GM18519 (cell line): Measurements from ENCODE around the gene FTSJ3.
A peak's percentile ranks its signal among the peaks of the same experiment; 100 is the strongest.
"Not testable (repeated sequence)": the region's sequence is repeated elsewhere in the genome, so short reads cannot be mapped to it uniquely, and the experiment has no call there.

ENCODE experiments used
- ATAC-seq: cut with Tn5 transposase; IDR thresholded peaks from one replicate; pipeline ENCODE4 v1.9.1; 2021; ENCODE audit warnings: mild to moderate bottlenecking, moderate library complexity; ENCODE audit not compliant: unreplicated experiment, low FRiP score

FTSJ3 gene

GRCh38 chr17:63843387-63843888 lies 16.0 kb upstream of the FTSJ3 start:
- not testable (repeated sequence) for ATAC-seq

DNA sequence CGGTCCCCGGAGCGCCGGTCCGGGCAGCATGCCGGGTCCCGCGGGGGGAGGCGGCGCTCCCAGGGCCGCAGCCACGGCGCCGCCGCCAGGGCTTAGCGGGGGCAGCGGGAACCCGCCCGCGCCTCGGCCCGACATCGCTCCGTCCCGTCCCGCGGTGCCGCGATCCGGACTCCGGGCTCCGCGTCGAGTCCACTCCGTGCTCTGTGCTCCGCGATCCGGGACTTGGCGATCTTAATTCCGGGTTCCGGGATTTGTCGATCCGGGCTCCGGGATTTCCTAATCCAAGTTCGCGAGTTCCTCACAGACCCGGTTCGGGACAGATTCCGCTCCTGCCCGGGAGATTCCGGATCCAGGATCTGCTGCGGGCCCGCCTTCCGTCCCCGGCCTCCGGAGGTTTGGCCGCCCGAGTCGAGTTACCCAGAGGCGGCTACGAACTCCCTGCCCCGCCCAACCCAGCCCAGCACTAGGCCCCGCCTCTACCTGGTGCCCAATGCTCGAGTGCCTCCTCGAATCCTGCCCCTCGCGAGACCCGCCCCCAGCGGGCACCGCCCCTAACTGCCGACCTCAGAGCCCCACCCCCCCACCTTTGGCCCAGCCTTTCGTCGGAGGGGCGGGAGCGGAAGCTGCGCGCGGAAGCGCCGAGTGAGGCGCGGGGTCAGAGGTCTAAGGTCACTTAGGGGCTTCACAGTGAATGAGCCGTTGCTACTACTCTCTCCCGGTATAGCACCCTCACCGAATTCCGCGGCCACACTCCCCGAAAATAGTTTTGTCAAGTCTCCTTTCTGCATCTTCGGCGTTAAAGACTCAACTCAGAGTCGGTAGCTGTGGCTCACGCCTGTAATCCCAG lies 15.3 kb upstream of the FTSJ3 start, which contains the start of gene SMARCD2:
TSS of gene SMARCD2 (minus strand) at position 146 of the 847 bp plus-strand sequence. CDS start at position 135, 11 bp downstream.
- peak; percentile 57 for ATAC-seq

GRCh38 chr17:63842173-63842539 lies 14.7 kb upstream of the FTSJ3 start:
- ATAC-seq, result peak; percentile 24

GRCh38 chr17:63841350-63842172 lies 14.1 kb upstream of the FTSJ3 start:
- ATAC-seq, result no peak

DNA sequence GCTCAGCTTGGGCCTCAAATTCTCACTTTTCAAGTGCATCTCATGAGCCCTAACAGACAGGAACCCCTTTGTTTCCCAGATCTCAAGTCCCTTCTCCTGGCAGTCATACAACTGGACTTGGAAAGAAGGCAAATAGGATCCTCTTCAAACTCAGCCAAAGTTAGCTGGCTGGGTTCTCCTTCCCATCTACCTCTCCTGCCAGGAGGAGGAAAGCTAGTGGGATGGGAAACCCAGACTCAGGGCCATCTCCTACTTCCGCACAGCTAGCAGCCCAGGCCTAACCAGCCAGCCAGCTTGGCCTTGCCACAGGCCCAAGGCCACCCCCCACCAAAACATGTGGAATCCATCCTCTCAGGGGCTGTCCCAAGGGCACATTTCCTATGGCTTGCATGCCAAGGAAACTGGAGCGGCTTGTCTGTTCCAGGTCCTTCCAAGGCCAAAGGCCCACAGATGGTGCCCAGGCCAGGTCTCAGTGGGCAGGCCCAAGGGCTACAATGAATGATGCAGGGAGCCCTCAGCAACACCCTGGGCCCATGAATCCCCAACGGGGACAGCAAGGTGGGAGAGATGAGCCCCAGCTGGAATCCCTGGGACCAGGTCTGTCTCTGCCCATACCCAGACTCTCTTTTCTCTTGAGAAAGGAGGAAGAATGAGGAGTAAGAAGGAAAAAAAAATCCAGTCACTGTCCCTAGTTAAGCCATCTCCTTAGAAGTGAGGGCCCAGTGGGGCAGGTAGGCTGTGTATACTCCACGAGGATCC lies 13.3 kb upstream of the FTSJ3 start:
- ATAC-seq, result no peak

DNA sequence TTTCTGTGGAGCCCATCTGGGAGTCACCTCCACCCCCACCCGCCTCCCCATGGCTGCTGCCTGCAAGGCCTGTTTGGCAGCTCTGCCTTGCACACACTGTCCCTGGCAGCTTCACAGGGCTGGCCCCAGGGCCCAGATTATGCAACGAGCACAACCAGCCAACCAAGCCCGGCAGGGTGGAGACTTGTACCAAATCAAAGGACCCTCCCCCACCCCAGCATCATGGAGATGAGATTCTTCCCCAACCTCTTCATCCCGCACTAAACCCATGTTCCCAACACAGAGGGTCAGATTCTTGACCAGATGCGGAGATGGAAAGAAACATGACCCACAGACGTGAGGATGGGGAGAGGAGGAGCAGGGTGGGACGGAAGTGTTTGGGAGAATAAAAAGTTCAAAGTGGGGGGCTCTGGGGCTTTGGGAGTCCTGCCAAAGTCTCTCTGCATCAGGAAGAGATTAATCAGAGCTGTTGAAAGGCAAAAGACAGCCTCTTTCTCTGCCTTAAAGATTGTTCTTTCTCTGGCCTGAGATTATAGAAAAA lies 11.2 kb upstream of the FTSJ3 start:
- no peak for ATAC-seq

GRCh38 chr17:63837962-63838600 lies 10.6 kb upstream of the FTSJ3 start:
- no peak for ATAC-seq

DNA sequence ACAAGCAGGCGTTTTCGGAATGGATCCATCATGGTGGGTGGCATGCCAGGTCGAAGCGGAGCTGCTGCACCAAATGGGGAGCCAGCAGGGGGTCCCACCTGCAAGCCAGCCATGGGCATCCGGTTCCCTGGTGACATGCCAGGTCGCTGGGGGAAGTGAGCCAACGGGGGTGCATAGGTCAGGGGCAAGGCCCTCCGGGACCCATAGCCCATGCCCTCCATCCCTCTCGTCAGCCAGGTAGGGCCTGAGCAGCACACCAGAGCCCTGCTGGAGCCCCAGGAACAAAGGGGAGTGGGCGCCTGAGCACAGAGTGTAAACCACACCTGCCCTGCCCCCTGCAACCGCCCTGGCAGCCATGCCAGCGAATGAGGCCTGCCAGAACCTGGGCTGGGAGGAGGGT lies 10.0 kb upstream of the FTSJ3 start:
- ATAC-seq, result no peak

DNA sequence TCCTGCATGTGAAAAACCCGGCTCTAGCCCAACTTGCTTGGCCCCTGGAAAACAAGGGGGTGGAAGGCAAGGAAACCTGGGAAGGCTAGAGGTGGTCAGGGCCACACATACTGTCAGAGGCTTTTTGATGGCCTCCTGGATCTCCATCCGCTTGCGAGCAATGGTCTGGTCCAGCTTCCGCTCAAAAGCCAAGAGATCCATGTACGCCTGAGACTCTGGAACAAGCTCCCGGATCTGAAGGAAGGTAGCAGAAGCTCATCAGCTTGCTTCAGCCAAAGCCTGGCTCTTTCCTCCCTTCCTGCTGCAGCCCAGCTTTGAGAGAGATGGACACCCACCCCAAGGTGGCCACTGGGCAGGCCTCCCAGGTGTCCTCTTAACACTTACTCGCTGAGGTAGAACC lies 9.3 kb upstream of the FTSJ3 start:
- no peak for ATAC-seq

DNA sequence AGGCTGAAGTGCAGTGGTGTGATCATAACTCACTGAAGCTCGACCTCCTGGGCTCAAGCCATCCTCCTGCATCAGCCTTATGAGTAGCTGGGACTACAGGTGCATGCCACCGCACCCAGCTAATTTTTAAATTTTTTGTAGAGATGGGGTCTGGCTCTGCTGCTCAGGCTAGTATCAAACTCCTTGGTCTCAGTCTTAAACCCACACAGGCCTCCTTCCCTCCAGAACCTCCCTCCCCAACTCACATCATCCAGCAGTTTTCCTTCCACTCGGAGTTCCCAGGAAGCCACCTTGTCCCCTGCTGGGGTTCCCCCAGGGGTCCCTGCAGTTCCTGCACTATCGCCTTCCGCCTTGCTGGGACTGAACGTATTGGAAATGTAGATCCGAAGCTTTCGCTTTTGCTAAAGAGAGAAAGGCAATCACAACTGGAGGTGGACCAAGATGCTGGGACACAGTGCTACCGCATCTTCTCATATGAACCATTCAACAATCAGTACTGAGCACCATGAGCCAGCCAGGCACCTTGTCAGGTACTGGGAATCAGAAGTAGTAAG lies 7.8 kb upstream of the FTSJ3 start:
- ATAC-seq, result no peak

- no peak for ATAC-seq
Measured at GRCh38 chr17:63834431-63835166, 7.1 kb upstream of the FTSJ3 start.

GRCh38 chr17:63833741-63834373 lies 6.4 kb upstream of the FTSJ3 start:
- no peak for ATAC-seq

DNA sequence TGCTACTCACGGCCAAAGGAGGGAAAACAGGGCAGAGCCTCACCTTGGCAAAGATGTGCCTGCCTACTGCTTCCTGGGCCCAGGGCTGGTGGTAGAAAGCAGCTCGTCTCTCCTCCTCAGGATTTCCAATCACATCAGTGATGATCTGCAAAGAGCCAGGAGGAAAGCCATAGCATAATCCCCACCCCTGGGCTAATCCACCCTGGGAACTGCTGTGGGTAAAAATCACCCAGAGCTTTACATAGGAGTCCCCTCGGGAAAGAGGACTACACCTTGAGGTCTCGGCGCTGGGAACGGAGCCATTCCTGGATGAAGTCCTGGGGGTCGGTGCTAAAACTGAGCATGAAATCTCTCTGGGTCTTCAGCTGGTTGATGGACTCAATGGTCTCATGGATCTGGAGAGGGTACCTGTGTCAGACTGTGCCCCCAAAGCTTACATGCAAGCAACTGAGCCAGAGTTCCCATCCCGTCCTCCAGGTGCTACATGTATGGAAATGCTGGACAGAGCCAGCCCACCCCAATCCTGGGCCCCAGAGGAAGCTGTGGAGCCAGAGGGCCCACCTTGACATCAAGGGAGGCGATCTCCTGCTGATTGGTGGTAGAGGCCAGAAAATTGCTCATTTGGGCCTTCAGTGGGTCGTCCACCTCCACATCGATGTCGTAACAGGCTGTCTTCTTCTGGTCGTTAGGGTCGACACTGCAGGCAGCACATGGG lies 5.7 kb upstream of the FTSJ3 start:
- no peak for ATAC-seq

DNA sequence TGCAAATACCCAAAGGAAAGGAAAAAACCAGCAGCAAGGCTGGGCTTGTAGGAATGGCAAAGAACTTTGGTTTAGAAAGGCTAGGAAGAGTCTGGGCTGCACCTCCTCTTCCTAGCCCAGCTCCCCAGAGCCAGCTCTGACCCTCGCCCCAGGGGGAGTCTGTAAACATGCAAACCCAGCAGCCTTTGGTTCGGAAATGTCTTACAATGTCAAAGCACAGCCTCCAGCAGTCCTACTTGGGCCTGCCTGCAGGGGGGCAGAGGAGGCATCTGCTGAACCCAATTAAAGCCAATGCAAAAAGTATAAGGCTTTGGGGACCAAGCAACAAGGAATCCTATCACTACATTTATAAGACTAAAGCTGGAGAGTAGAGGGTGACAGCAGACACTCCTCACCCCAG lies 5.0 kb upstream of the FTSJ3 start:
- no peak for ATAC-seq

- ATAC-seq, result no peak
Measured at GRCh38 chr17:63832014-63832413, 4.6 kb upstream of the FTSJ3 start.

- ATAC-seq, result no peak
Measured at GRCh38 chr17:63831505-63831904, 4.0 kb upstream of the FTSJ3 start.

DNA sequence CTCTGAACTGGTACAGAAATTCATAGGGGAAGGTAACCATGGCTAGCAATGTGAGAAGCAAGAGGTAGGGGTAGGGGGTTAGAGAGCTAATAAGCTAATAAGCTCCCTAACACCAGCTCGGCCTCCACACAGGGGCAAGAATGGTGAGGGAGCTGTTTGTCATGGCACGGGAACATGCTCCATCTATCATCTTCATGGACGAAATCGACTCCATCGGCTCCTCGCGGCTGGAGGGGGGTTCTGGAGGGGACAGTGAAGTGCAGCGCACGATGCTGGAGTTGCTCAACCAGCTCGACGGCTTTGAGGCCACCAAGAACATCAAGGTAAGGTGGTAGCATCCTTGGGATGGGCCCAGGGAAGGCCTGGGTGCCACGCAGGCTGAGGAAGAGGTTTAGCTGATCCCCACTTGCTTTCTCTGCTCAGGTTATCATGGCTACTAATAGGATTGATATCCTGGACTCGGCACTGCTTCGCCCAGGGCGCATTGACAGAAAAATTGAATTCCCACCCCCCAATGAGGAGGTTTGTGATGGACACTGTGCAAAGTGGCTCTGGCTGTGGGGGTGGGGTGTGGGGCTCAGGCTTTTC lies 3.5 kb upstream of the FTSJ3 start:
- no peak for ATAC-seq

DNA sequence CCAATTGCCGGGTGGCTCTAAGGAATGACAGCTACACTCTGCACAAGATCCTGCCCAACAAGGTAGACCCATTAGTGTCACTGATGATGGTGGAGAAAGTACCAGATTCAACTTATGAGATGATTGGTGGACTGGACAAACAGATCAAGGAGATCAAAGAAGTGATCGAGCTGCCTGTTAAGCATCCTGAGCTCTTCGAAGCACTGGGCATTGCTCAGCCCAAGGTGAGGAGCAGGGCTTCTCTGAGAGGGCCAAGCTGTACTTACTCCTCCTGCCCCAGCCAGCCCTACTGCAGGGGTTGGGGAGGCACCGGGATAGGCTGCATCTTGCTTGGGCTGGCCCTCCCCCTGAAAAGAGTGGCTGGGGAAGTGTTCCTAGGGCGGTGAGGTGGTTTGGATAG lies 2.8 kb upstream of the FTSJ3 start:
- no peak for ATAC-seq
